Panc1 (cell line): ENCODE measurements around the gene FAM13C. TPM values are rescaled to one million over a fixed set of nuclear protein-coding genes. Genes with fewer than 3 reads are reported as not detected.

Source experiments
- ATAC-seq: fragments of 200-7000 bp; cut with Tn5 transposase; 2 replicates; pipeline ENCODE4 v1.9.1; 2020; ENCODE audit warnings: mild to moderate bottlenecking, moderate library complexity
- BruUV-seq: library from RNA; stranded (reverse); fragments of 400-500 nt; replicated peaks from 2 replicates; lab custom pipeline; 2021; lab: Mats Ljungman, UMichigan
- CTCF ChIA-PET: fragments of 300-600 bp; sonication (Branson Sonifier 250); formaldehyde crosslinking; loops from one replicate; lab custom pipeline; 2022; ENCODE audit warnings: antibody characterized with exemption; lab: Charles Lee
- POLR2A ChIA-PET: fragments of 300-600 bp; sonication (Branson Sonifier 250); formaldehyde crosslinking; loops from one replicate; lab custom pipeline; 2022; ENCODE audit warnings: antibody characterized with exemption; lab: Charles Lee
- DNase-seq: peaks from one replicate; pipeline ENCODE4 v3.0.0-alpha.2; 2010; ENCODE audit warnings: low read depth, low spot score
- H3K27ac ChIP-seq: 2 replicates; pipeline ENCODE4 v1.5.1; 2011; ENCODE audit warnings: mild to moderate bottlenecking, low read length, inconsistent platforms
- H3K27me3 ChIP-seq: fragments of 200-500 bp; sonication (Bioruptor generic); 2 replicates; pipeline ENCODE4 v1.6.0; 2014; ENCODE audit warnings: low read length, inconsistent platforms; ENCODE audit not compliant: control insufficient read depth, insufficient read depth
- H3K36me3 ChIP-seq: fragments of 200-500 bp; sonication (Bioruptor generic); 2 replicates; pipeline ENCODE4 v1.5.1; 2014; ENCODE audit warnings: inconsistent platforms, mild to moderate bottlenecking, low read length, moderate library complexity; ENCODE audit not compliant: control insufficient read depth, insufficient read depth
- H3K4me1 ChIP-seq: 2 replicates; pipeline ENCODE4 v1.5.1; 2011; ENCODE audit warnings: inconsistent platforms, mild to moderate bottlenecking, low read length, moderate library complexity; ENCODE audit not compliant: control insufficient read depth, insufficient read depth
- H3K4me3 ChIP-seq, 2 experiments: 2 replicates each; pipeline ENCODE4 v1.5.1; 2011 to 2012; ENCODE audit warnings: low read depth in 2 of 2, low read length in 2 of 2, mild to moderate bottlenecking in 2 of 2, inconsistent platforms in 1 of 2, moderate library complexity in 1 of 2
- H3K9me3 ChIP-seq: fragments of 200-500 bp; sonication (Bioruptor generic); 2 replicates; pipeline ENCODE4 v1.5.1; 2014; ENCODE audit warnings: low read depth, mild to moderate bottlenecking, inconsistent platforms, low read length, moderate library complexity; ENCODE audit not compliant: control insufficient read depth, insufficient read depth
- POLR2AphosphoS5 ChIP-seq: IDR thresholded peaks from 2 replicates; pipeline ENCODE4 v1.6.1; 2012; ENCODE audit warnings: mild to moderate bottlenecking, low read depth, low read length, moderate library complexity
- SIN3A ChIP-seq: IDR thresholded peaks from 2 replicates; pipeline ENCODE4 v1.6.1; 2012; ENCODE audit warnings: low read depth, mild to moderate bottlenecking, low read length, moderate library complexity, borderline replicate concordance; ENCODE audit not compliant: insufficient read depth
- TCF7L2 ChIP-seq: IDR thresholded peaks from 2 replicates; pipeline ENCODE4 v1.6.1; 2011; ENCODE audit warnings: mild to moderate bottlenecking, low read depth, low read length, inconsistent platforms
- in situ Hi-C: cut with HindIII; loops from 2 replicates; pipeline ENCODE4 v1.10.0; 2016; ENCODE audit warnings: low sequenced_read_pairs, low pct_unique_long_range_greater_than_20kb
- intact Hi-C: fragments of 100-400 bp; cut with micrococcal nuclease; formaldehyde crosslinking; loops from one replicate; pipeline ENCODE4 v1.10.0; 2022; ENCODE audit not compliant: unreplicated experiment
- total RNA-seq: library from RNA; stranded (reverse); gene quantifications from one replicate; pipeline ENCODE4 v1.2.1, GENCODE V29; 2021; ENCODE audit not compliant: unreplicated experiment
- TF ChIP-seq, protein P1 (sequence below), 2 experiments: IDR thresholded peaks; 2 replicates each; pipeline ENCODE4 v1.6.1; 2011 to 2012; ENCODE audit warnings: low read depth in 2 of 2, control low read depth in 1 of 2, low read length in 1 of 2, mild to moderate bottlenecking in 1 of 2, moderate library complexity in 1 of 2; ENCODE audit not compliant: insufficient read depth in 1 of 2
- TF ChIP-seq, protein P2 (sequence below): fragments of 450-650 bp; IDR thresholded peaks from 2 replicates; pipeline ENCODE4 v1.5.1; 2017; ENCODE audit warnings: mild to moderate bottlenecking

Gene FAM13C
- total RNA-seq, 1 experiment from 2014 or later = not detected

DNA sequence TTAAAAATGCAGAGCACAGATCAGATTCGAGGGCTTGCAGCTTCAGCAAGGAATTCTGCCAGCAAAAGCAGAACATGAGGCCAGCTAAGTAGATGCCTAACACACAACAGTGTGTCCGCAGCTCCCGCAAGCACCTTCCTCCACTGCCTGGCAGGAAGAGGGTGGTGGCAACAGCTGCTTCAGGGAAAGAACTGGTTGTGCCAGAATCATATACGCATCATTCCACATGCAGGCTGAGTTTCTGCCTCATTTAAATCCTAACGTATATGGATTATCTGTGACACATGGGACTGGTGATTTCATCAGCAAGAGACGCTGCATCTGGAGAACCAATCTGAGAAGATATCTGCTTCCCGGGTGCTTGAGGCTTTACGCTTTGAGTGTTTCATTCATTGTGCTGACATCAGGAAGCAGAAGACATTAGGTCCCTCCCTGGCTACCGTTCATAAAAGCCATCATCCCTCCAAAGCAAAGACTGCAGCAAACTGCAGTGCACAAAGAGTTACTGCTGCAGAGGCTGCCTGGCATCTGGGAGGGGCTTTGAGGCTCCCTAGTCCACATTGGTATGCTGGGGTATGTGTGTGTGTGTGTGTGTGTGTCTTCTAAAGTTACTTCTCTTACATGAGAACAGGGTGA, 78.8 kb downstream of the FAM13C start:
- BruUV-seq = no TSS peak
- ATAC-seq = no peak
- H3K4me3 ChIP-seq = no peak overlapping the region

DNA sequence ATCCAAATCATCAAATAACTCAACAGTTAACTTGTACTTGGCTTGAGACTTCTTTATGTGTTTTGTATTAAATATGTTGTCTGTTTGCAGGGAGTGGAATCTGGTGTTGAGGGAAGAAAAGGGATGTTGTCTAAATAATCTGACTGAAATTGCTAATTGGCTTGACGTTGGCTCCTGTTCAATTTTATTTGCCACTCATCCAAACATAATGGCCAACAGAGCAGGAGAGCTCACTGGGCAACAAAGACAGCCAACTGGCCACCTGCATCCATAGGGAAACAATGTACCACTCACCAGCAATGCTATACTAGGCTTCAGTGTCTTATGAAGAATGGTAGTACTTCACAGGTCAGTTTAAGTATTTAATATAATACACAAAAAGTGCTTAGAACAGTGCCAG, 80.5 kb downstream of the FAM13C start:
- DNase-seq (no peak), ATAC-seq (no peak)
- Histone ChIP-seq H3K36me3 (no peaks in the 10 kb centered on the region), H3K4me1 (no peaks in the 10 kb centered on the region), H3K27me3 (no peaks in the 10 kb centered on the region), H3K4me3 (no peak overlapping the region), H3K27ac (no peak overlapping the region), H3K9me3 (no peaks in the 10 kb centered on the region)
- in situ Hi-C loops = no loop called here
- BruUV-seq = no TSS peak
- TF ChIP-seq SIN3A (no peak), TCF7L2 (no peak), POLR2AphosphoS5 (no peak)
- TF ChIP-seq, protein P1, sequence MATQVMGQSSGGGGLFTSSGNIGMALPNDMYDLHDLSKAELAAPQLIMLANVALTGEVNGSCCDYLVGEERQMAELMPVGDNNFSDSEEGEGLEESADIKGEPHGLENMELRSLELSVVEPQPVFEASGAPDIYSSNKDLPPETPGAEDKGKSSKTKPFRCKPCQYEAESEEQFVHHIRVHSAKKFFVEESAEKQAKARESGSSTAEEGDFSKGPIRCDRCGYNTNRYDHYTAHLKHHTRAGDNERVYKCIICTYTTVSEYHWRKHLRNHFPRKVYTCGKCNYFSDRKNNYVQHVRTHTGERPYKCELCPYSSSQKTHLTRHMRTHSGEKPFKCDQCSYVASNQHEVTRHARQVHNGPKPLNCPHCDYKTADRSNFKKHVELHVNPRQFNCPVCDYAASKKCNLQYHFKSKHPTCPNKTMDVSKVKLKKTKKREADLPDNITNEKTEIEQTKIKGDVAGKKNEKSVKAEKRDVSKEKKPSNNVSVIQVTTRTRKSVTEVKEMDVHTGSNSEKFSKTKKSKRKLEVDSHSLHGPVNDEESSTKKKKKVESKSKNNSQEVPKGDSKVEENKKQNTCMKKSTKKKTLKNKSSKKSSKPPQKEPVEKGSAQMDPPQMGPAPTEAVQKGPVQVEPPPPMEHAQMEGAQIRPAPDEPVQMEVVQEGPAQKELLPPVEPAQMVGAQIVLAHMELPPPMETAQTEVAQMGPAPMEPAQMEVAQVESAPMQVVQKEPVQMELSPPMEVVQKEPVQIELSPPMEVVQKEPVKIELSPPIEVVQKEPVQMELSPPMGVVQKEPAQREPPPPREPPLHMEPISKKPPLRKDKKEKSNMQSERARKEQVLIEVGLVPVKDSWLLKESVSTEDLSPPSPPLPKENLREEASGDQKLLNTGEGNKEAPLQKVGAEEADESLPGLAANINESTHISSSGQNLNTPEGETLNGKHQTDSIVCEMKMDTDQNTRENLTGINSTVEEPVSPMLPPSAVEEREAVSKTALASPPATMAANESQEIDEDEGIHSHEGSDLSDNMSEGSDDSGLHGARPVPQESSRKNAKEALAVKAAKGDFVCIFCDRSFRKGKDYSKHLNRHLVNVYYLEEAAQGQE (IDR thresholded peaks at IDR 0.05; ENCODE audit: insufficient read depth in 1 of 2, low read depth in 2 of 2, low read length in 1 of 2) = no peak
- ChIA-PET CTCF (no interaction called here), POLR2A (no interaction called here)
- intact Hi-C loops = no loop called here

More for the DNA sequence above, 78.8 kb downstream of the FAM13C start:
- in situ Hi-C loops = no loop called here
- Histone ChIP-seq H3K27me3 (no peaks in the 10 kb centered on the region), H3K27ac (no peak overlapping the region), H3K36me3 (no peaks in the 10 kb centered on the region), H3K9me3 (no peaks in the 10 kb centered on the region), H3K4me1 (no peaks in the 10 kb centered on the region)
- CTCF ChIA-PET = no interaction called here
- no peak for DNase-seq
- POLR2A ChIA-PET = no interaction called here
- intact Hi-C loops = no loop called here
- TF ChIP-seq, protein P1 (IDR thresholded peaks at IDR 0.05; ENCODE audit: insufficient read depth in 1 of 2, low read depth in 2 of 2, low read length in 1 of 2) = no peak

DNA sequence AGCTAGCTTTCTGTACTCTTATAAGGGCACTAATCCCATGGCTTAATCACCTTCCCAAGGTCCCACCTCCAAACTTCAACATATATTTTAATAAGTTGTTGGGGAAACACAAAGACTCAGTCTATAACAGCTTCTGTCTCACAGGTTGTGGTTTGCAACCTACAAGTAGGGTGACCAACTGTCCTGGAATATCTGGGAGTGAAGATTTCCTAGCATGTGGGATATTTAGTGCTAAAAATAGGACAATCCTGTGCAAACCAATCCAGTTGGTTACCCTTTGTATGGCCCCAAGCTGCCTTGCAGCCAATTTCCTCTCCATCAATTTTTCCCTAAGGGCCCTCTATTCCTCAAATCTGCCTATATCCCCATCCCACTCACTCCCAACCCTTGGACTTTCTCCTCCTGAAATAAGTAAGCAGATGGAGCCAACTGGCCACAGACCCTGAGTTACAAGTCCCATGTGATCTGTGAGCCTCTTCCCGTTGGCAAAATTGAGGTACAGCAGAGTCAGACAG, 82.3 kb downstream of the FAM13C start:
- TF ChIP-seq, protein P2, sequence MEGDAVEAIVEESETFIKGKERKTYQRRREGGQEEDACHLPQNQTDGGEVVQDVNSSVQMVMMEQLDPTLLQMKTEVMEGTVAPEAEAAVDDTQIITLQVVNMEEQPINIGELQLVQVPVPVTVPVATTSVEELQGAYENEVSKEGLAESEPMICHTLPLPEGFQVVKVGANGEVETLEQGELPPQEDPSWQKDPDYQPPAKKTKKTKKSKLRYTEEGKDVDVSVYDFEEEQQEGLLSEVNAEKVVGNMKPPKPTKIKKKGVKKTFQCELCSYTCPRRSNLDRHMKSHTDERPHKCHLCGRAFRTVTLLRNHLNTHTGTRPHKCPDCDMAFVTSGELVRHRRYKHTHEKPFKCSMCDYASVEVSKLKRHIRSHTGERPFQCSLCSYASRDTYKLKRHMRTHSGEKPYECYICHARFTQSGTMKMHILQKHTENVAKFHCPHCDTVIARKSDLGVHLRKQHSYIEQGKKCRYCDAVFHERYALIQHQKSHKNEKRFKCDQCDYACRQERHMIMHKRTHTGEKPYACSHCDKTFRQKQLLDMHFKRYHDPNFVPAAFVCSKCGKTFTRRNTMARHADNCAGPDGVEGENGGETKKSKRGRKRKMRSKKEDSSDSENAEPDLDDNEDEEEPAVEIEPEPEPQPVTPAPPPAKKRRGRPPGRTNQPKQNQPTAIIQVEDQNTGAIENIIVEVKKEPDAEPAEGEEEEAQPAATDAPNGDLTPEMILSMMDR = no peak
- TF ChIP-seq POLR2AphosphoS5 (no peak), TCF7L2 (no peak), SIN3A (no peak)
- TF ChIP-seq, protein P1 (IDR thresholded peaks at IDR 0.05; ENCODE audit: insufficient read depth in 1 of 2, low read depth in 2 of 2, low read length in 1 of 2) = no peak
- no peak overlapping the region for H3K27ac ChIP-seq
- ATAC-seq = no peak
- H3K9me3 ChIP-seq = no peaks in the 10 kb centered on the region
- intact Hi-C loops = no loop called here
- H3K36me3 ChIP-seq = no peaks in the 10 kb centered on the region
- ChIA-PET POLR2A (no interaction called here), CTCF (no interaction called here)
- no peak overlapping the region for H3K4me3 ChIP-seq
- no peak for DNase-seq
- no peaks in the 10 kb centered on the region for H3K4me1 ChIP-seq
- in situ Hi-C loops = no loop called here
- BruUV-seq = no TSS peak
- H3K27me3 ChIP-seq = no peaks in the 10 kb centered on the region
